Measurements from ENCODE around the gene NEGR1.

The NEGR1 gene

GRCh38 chr1:72015006-72015405, 267.3 kb downstream of the NEGR1 start:
- TF ChIP-seq, protein P1, sequence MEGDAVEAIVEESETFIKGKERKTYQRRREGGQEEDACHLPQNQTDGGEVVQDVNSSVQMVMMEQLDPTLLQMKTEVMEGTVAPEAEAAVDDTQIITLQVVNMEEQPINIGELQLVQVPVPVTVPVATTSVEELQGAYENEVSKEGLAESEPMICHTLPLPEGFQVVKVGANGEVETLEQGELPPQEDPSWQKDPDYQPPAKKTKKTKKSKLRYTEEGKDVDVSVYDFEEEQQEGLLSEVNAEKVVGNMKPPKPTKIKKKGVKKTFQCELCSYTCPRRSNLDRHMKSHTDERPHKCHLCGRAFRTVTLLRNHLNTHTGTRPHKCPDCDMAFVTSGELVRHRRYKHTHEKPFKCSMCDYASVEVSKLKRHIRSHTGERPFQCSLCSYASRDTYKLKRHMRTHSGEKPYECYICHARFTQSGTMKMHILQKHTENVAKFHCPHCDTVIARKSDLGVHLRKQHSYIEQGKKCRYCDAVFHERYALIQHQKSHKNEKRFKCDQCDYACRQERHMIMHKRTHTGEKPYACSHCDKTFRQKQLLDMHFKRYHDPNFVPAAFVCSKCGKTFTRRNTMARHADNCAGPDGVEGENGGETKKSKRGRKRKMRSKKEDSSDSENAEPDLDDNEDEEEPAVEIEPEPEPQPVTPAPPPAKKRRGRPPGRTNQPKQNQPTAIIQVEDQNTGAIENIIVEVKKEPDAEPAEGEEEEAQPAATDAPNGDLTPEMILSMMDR (IDR thresholded peaks at IDR 0.05) = no peak

DNA sequence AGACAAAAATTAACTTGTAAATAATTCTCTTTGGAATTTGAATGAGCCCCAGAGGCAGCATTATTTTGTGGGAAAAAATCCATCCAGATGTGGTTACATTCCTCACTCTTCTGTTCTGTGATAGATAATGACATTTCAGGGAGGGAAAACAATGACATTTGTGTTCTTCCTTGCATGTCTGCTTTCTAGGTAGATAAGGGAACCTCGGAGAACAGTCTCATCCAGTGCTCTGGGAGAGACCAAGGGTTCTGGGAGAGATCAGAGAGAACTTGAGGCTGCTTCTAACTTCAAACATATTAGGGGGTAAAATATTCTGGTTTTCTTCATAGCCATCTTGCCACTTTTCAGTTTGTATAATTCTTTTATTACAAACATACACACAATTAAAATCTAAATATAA, 269.2 kb downstream of the NEGR1 start:
- TF ChIP-seq, protein P1 (IDR thresholded peaks at IDR 0.05) = no peak

GRCh38 chr1:72011721-72012120, 270.6 kb downstream of the NEGR1 start:
- TF ChIP-seq, protein P1 (IDR thresholded peaks at IDR 0.05) = no peak

DNA sequence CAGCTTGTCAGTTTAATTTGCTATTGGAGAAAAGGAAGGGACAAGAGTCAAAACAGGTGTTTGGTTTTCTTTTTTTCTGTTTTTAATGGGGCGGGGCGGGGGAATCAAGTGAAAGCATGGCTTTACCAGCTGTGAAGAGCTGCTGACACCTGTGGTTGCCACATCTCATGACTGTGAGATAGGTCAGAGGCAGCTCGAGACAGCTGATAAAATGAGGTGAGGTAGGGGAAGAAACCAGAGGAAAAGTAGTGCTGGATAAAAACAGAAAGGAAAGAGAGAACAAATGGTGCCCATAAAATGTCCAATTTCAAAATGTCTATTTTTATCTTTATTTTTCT, 272.3 kb downstream of the NEGR1 start:
- TF ChIP-seq, protein P1 (IDR thresholded peaks at IDR 0.05) = no peak

GRCh38 chr1:72009173-72010093, 272.9 kb downstream of the NEGR1 start:
- TF ChIP-seq, protein P1 (IDR thresholded peaks at IDR 0.05) = no peak

DNA sequence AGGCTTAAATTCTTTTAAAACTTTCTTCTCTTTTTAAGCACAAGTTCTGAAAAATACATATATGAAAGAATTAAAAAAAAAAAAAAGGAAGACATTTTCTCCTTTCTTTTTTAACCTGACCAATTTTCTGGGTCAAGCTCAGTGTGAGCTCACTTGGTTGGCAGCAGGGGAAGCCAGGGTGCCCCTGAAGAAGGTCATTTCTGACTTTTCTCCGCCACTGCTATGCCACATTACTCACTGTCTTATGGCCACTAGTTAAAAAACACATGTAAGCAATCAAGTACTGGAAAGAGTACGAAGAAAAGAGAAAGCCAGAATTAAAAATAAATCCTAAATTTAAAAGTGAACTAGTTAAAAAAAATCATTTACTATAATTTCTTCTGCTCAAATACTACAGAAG, 275.0 kb downstream of the NEGR1 start:
- TF ChIP-seq, protein P1 (IDR thresholded peaks at IDR 0.05) = no peak

GRCh38 chr1:72006092-72006491, 276.2 kb downstream of the NEGR1 start:
- TF ChIP-seq, protein P1 (IDR thresholded peaks at IDR 0.05) = no peak
